Panc1 (cell line): ENCODE results near the gene TSPAN14.

Experiments used
- CTCF ChIP-seq: fragments of 450-650 bp; IDR thresholded peaks from 2 replicates; pipeline ENCODE4 v1.5.1; 2017; ENCODE audit warnings: mild to moderate bottlenecking
- POLR2AphosphoS5 ChIP-seq: IDR thresholded peaks from 2 replicates; pipeline ENCODE4 v1.6.1; 2012; ENCODE audit warnings: mild to moderate bottlenecking, low read depth, low read length, moderate library complexity
- REST ChIP-seq, 2 experiments: IDR thresholded peaks; 2 replicates each; pipeline ENCODE4 v1.6.1; 2011 to 2012; ENCODE audit warnings: low read depth in 2 of 2, control low read depth in 1 of 2, low read length in 1 of 2, mild to moderate bottlenecking in 1 of 2, moderate library complexity in 1 of 2; ENCODE audit not compliant: insufficient read depth in 1 of 2
- SIN3A ChIP-seq: IDR thresholded peaks from 2 replicates; pipeline ENCODE4 v1.6.1; 2012; ENCODE audit warnings: low read depth, mild to moderate bottlenecking, low read length, moderate library complexity, borderline replicate concordance; ENCODE audit not compliant: insufficient read depth

GRCh38 chr10:80452069-80452468, 2.0 kb upstream of the TSPAN14 start:
- TF ChIP-seq CTCF (no peak), POLR2AphosphoS5 (no peak), REST (IDR thresholded peaks at IDR 0.05; ENCODE audit: insufficient read depth in 1 of 2, low read depth in 2 of 2, low read length in 1 of 2) (no peak), SIN3A (no peak)
